Breast epithelium (tissue), 4 donors: ENCODE measurements around the gene LRRC26. TPM values are rescaled to one million over a fixed set of nuclear protein-coding genes. Genes with fewer than 3 reads are reported as not detected.

ENCODE experiments used
- DNase-seq, 2 donors: peaks; one replicate each; pipeline ENCODE4 v3.0.0-alpha.2; 2019; ENCODE audit warnings: low spot score in 2 of 2
- H3K27ac ChIP-seq, 2 donors: fragments of 200-600 bp; sonication (generic) in 1 of 2; one replicate each; pipeline ENCODE4 v1.5.1; 2016 to 2019; ENCODE audit warnings: mild to moderate bottlenecking in 1 of 2
- H3K27me3 ChIP-seq, 2 donors: fragments of 200-600 bp; sonication (generic) in 1 of 2; one replicate each; pipeline versions ENCODE4 v1.5.1 to v1.6.0; 2017 to 2019; ENCODE audit warnings: control low read depth in 1 of 2, mild to moderate bottlenecking in 1 of 2
- H3K36me3 ChIP-seq: fragments of 200-600 bp; one replicate; pipeline ENCODE4 v1.5.1; 2019
- H3K4me1 ChIP-seq, 2 donors: fragments of 200-600 bp; sonication (generic); one replicate each; pipeline ENCODE4 v1.5.1; 2016 to 2019; ENCODE audit warnings: control low read depth in 1 of 2
- H3K4me3 ChIP-seq, 3 donors: fragments of 200-600 bp; sonication (generic); 1 replicate in 2 of 3; 2 replicates in 1 of 3; pipeline ENCODE4 v1.5.1; 2016 to 2019; ENCODE audit warnings: mild to moderate bottlenecking in 3 of 3, moderate library complexity in 2 of 3
- H3K9me3 ChIP-seq, 2 donors: fragments of 200-600 bp; sonication (generic) in 1 of 2; one replicate each; pipeline ENCODE4 v1.5.1; 2016 to 2019; ENCODE audit warnings: control low read depth in 1 of 2
- CTCF ChIP-seq, 3 donors: fragments of 450-650 bp; IDR thresholded peaks; one replicate each; pipeline ENCODE4 v1.5.1; 2016 to 2017; ENCODE audit warnings: antibody characterized with exemption in 3 of 3, mild to moderate bottlenecking in 3 of 3, moderate library complexity in 3 of 3
- POLR2A ChIP-seq: fragments of 450-650 bp; IDR thresholded peaks from one replicate; pipeline ENCODE4 v1.6.1; 2016; ENCODE audit warnings: antibody characterized with exemption, mild to moderate bottlenecking, moderate library complexity
- POLR2AphosphoS5 ChIP-seq, 3 donors: sonication (generic); formaldehyde crosslinking; IDR thresholded peaks; one replicate each; pipeline ENCODE4 v1.6.1; 2017; ENCODE audit warnings: antibody characterized with exemption in 3 of 3
- intact Hi-C: fragments of 100-400 bp; cut with DNase I; formaldehyde crosslinking; loops from one replicate; pipeline ENCODE4 v1.15.1; 2023; ENCODE audit warnings: low total_unique reads
- total RNA-seq, 3 donors: library from RNA; depleted of rRNA; stranded (reverse); fragments of >200 nt; gene quantifications; one replicate each; pipeline ENCODE4 v1.1.0, GENCODE V29; 2016

LRRC26 gene
- total RNA-seq, 3 donors from 2014 or later = 7.8 to 9.2 TPM; not detected in 1

DNA sequence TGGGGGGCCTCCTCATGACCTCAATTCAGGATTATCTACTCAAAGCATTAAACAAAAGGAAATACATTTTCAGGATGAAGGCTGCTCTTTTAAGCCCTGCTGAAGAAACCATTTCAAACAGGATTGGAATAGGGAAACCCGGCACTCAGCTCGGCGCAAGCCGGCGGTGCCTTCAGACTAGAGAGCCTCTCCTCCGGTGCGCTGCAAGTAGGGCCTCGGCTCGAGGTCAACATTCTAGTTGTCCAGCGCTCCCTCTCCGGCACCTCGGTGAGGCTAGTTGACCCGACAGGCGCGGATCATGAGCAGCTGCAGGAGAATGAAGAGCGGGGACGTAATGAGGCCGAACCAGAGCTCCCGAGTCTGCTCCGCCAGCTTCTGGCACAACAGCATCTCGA, 34.9 kb upstream of the LRRC26 start:
- no peaks in the 10 kb centered on the region for H3K27me3 ChIP-seq
- no peaks in the 10 kb centered on the region for H3K36me3 ChIP-seq
- H3K9me3 ChIP-seq = no peaks in the 10 kb centered on the region
- TF ChIP-seq POLR2AphosphoS5 (IDR thresholded peaks at IDR 0.05) = no peak
- no peak for TF ChIP-seq POLR2A
- no peak for TF ChIP-seq CTCF (IDR thresholded peaks at IDR 0.05)
- intact Hi-C loops = loop anchor here (5.0 kb wide), 1 partner anchor 707 kb away; no protein-coding TSS in a partner anchor
- DNase-seq = no peak
- H3K27ac ChIP-seq = peak overlapping the region; percentile 89 to 92
- peaks cover 15 to 29% of the 10 kb centered on the region in 2 donors for H3K4me1 ChIP-seq
- H3K4me3 ChIP-seq = peak overlapping the region; percentile 95 to 98 (median 98)

DNA sequence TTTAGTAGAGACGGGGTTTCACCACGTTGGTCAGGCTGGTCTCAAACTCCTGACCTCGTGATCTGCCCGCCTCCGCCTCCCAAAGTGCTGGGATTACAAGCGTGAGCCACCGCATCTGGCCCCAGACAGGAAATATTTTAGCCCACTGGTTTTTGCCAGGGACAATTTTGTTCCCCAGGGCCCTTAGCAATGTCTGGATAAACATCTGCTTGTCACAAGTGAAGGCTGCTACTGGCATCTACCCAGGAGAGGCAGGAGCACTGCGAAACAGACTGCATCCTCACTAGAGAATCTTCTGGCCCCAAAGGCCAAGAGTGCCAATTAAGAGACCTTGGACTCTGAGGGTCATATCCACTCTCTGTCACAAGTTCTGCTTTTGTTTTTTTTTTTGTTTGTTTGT, 33.1 kb upstream of the LRRC26 start:
- TF ChIP-seq POLR2A = no peak
- intact Hi-C loops = no loop called here
- Histone ChIP-seq H3K27ac (no peak overlapping the region), H3K36me3 (no peaks in the 10 kb centered on the region), H3K9me3 (no peaks in the 10 kb centered on the region), H3K27me3 (no peaks in the 10 kb centered on the region), H3K4me3 (no peak overlapping the region), H3K4me1 (peaks cover 19 to 45% of the 10 kb centered on the region in 2 donors)
- no peak for DNase-seq

GRCh38 chr9:137201205-137201868, 31.5 kb upstream of the LRRC26 start:
- peak overlapping the region; percentile 65 to 86 for H3K27ac ChIP-seq
- no peak for DNase-seq
- no peaks in the 10 kb centered on the region for H3K36me3 ChIP-seq
- H3K4me1 ChIP-seq = peaks cover 15 to 45% of the 10 kb centered on the region in 2 donors
- no peaks in the 10 kb centered on the region for H3K27me3 ChIP-seq
- no peaks in the 10 kb centered on the region for H3K9me3 ChIP-seq
- peak overlapping the region; percentile 52 to 93 (median 68) for H3K4me3 ChIP-seq
- TF ChIP-seq POLR2AphosphoS5 (IDR thresholded peaks at IDR 0.05) = no peak
- intact Hi-C loops = no loop called here

DNA sequence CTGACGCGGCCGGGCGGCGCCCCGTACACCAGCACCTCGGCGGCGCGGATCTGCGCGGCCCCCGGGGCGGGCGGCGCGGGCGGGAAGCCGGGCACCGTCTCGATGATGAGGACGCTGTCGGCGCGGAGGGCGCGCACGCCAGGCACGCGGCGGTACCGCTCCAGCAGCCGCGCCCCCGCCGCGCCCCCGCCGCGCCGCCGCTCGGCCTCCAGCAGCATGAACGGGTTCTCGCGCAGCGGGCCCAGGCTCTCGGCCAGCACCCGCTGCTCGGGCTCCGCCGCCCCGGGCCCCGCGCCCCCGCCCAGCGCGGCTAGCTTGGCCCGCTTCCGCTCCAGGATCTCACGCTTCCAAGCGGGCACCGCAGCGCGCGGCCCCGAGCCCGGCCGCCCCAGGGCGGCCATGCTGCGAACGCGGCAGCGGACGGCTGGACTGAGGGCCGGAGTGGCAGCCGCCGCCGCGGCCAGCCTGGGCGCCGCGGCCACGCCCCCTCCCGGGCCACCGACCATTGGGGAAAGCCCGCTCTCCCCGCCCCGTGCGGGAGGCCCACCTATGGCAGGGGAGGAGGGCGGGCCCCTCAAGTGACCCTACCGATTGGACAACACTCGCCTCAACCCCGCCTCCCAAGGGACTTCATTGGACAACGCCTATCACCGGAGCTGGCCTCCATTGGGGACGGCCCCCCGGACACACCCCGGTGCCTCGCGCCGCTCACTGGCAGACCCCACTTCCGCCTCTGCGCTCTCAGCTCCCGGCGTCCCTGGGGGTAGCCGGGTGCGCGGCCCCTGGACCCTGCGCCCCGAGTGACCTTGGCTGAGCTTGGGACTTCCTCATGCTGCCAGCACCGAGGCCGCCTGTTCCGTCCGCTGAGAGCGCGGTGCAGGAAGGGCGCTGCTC, 30.7 kb upstream of the LRRC26 start, which contains the start of gene TPRN:
Gene TPRN (minus strand): TSS at position 431 of the 894 bp plus-strand sequence. CDS start 30 bp downstream, at position 401.
- Histone ChIP-seq H3K4me1 (peaks cover 11 to 41% of the 10 kb centered on the region in 2 donors), H3K27me3 (no peaks in the 10 kb centered on the region)
- intact Hi-C loops = no loop called here

GRCh38 chr9:137199411-137200121, 29.7 kb upstream of the LRRC26 start:
- TF ChIP-seq CTCF (IDR thresholded peaks at IDR 0.05) (no peak), POLR2A (no peak), POLR2AphosphoS5 (IDR thresholded peaks at IDR 0.05) (no peak)
- Histone ChIP-seq H3K36me3 (no peaks in the 10 kb centered on the region), H3K4me1 (peaks cover 11 to 47% of the 10 kb centered on the region in 2 donors), H3K4me3 (peak overlapping the region; percentile 52 to 93 (median 68)), H3K9me3 (no peaks in the 10 kb centered on the region), H3K27ac (peak overlapping the region; percentile 0 to 54), H3K27me3 (no peaks in the 10 kb centered on the region)
- DNase-seq = no peak
- intact Hi-C loops = no loop called here

More for the DNA sequence above, 30.7 kb upstream of the LRRC26 start, which contains the start of gene TPRN:
- no peaks in the 10 kb centered on the region for H3K9me3 ChIP-seq
- peak; percentile 99 for DNase-seq
- TF ChIP-seq CTCF (IDR thresholded peaks at IDR 0.05) (peak in 1 of 3 donors; percentile 9), POLR2A (no peak), POLR2AphosphoS5 (IDR thresholded peaks at IDR 0.05) (peak; percentile 37 to 69 (median 40))
- peak within 1 kb of the TSS; percentile 65 to 86 for H3K27ac ChIP-seq
- no peaks in the 10 kb centered on the region for H3K36me3 ChIP-seq
- peak within 1 kb of the TSS; percentile 52 to 93 (median 68) for H3K4me3 ChIP-seq
